LoVo (cell line): ENCODE results near the gene STRN4.
"Not testable (repeated sequence)": the region's sequence is repeated elsewhere in the genome, so short reads cannot be mapped to it uniquely, and the experiment has no call there.

Experiments
- DNase-seq: peaks from one replicate; pipeline ENCODE4 v3.0.0-alpha.2; 2016; ENCODE audit warnings: low spot score

The STRN4 gene, protein sequence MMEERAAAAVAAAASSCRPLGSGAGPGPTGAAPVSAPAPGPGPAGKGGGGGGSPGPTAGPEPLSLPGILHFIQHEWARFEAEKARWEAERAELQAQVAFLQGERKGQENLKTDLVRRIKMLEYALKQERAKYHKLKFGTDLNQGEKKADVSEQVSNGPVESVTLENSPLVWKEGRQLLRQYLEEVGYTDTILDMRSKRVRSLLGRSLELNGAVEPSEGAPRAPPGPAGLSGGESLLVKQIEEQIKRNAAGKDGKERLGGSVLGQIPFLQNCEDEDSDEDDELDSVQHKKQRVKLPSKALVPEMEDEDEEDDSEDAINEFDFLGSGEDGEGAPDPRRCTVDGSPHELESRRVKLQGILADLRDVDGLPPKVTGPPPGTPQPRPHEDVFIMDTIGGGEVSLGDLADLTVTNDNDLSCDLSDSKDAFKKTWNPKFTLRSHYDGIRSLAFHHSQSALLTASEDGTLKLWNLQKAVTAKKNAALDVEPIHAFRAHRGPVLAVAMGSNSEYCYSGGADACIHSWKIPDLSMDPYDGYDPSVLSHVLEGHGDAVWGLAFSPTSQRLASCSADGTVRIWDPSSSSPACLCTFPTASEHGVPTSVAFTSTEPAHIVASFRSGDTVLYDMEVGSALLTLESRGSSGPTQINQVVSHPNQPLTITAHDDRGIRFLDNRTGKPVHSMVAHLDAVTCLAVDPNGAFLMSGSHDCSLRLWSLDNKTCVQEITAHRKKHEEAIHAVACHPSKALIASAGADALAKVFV

DNA sequence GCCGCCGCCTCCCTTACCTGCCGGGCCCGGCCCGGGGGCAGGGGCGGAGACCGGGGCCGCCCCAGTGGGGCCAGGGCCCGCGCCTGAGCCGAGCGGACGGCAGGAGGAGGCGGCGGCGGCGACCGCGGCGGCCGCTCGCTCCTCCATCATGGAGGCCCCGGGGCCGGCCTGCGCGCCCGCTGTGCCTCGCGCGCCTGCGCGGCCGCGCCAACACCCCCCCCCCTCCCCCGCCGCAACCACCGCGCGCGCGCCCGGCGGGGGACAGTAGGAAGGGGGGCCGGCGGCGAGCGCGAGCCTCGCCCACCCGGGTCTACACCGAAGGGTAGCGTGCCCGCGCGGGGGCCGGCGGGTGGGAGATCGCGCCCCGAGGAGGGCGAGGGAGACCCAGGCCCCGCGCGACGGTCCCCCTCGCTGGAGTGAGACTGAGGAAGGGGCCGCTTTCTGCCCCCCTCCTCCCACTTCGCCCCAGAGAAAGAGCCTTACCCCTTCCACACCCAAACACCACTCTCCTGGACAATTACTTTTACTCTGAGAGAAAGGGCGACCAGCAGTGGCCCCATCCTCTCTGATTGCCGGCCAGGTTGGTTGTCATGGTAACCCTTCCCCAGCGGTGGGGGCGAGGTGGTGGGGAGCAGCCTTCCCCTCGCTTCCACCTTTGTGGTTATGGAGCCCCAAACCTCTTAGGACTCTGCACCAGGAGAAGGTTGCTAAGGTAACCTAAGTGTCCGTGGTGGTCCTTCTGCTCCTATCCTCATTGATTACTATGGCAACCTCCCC lies at the start of gene STRN4:
STRN4 (minus strand) TSS at position 170 of the 777 bp plus-strand sequence; CDS start at position 150, 20 bp downstream.
- DNase-seq = peak; percentile 71

DNA sequence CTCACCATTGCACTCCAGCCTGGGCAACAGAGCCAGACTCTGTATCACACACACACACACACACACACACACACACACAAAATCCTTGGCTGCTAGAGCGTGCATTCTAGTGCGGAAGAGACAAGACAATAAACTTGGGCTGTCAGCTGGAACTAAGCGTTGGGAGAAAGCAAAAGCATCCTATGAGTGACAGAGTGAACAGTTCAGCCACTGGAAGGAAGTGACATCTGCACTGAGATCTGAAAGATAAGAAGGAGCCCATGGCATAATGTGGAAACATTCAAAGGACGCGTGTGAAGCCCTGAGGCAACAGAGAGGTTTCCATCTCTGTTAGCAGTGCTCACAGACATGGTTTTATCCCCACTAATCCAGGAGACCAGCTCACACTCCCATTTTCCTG lies 45.7 kb upstream of the STRN4 start:
- DNase-seq = no peak

DNA sequence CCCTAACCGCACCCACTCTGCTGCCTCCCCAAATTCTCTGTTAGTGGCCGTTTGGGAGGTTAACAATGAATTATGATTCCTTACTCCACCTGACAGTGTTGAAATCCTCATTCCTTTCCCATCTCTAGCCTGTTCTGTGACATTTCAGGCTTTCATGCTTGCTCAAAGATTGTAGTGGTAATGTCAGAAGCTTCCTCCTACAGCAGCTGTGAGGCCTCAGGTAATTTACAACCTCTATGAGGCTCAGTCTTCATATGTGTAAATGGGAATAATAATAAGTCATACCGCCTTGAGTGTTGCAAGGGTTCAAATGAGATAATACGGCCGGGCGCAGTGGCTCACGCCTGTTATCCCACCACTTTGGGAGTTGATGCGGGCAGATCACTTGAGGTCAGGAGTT lies 43.1 kb upstream of the STRN4 start:
- no peak for DNase-seq

DNA sequence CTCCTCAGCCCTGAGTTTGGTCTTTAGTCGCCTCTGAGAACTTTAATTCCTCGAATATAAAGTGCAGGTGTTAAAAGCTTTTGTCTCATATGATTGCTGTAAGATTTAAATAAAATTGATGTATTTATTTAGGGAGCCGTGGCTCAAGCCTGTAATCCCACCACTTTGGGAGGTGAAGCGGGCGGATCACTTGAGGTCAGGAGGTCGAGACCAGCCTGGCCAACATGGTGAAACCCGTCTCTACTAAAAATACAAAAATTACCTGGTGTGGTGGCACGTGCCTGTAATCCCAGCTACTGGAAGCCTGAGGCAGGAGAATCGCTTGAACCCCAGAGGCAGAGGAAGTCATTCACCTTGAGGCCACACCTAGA lies 42.7 kb upstream of the STRN4 start:
- no peak for DNase-seq

DNA sequence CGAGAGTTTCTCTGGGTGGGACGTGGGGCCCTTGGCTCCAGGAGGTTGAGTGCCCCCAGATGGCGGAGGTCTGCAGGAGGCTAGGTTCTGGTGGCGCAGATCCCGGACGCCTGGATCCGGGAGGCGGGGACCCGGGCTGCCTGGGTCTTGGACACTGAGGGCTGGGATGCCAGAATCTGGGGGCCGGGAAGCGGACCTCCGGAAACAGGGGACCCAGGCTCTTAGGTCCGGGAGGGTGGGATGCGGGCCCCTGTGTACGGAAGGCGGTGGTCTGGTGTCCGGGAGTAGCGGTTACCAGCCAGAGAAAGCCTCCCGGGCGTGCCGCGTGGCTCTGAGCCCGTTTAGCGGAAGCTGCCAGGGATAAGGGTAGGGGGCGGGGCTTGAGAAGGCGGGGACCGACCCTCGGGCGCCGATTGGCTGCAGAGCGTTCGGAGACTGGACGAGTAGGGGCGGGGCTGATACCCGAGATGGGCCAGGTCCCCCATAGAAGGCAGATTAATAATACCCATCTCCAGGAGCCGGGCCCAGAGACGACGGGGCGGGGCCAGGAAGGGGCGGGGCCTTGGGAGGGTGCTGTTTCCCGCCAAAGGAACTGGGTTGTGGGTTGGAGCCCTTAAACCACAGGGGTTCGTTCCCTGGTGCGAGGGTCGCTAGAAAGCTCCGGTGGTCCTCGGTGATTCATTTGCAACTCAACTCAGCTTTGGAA lies 42.2 kb upstream of the STRN4 start, which contains the start of gene SLC1A5:
SLC1A5 (minus strand) TSS at position 333 of the 706 bp plus-strand sequence. CDS start 629 bp downstream, outside the sequence.
- peak; percentile 95 for DNase-seq

DNA sequence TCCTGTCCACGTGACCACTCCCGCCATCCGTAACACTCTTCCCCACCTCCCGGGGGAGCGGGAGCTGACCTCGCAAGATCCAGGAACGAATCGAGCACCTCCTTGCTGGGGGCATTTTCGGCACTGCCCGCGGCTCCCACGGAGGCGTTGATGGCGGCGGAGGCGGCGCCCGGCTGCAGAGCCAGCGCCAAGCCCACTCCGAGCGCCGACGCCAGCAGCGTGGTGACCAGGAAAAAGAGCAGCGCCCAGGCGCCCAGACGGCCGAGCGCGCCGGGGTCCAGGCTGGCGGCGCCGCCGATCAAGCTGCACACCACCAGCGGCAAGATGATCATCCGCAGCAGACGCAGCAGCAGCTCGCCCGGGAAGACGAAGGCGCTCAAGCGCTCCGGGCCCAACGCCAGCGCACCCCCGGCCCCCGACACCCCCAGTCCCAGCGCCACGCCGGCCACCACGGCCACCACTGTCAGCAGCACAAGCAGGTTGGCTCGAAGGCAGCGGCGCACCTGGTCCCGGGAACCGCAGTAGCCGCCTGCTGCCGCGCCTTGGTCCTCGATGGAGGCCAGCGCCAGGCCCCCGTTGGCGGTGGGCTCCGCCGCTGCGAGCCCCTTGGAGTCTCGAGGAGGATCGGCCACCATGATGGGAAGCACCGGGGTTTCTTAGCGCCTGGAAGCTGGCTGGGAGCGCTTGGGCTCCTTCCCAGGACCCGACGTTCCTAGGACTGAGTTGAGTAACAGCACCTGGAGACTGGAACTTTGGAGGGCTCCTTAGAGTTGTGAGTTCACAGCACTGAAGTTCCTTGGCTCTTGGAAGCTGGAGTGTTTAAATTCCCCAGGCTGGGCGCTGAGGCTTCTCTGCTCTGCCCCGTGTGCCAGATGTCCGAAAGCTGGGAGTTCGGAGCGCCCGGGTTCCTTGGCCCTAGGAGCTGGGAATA lies 41.3 kb upstream of the STRN4 start:
- peak; percentile 45 for DNase-seq

DNA sequence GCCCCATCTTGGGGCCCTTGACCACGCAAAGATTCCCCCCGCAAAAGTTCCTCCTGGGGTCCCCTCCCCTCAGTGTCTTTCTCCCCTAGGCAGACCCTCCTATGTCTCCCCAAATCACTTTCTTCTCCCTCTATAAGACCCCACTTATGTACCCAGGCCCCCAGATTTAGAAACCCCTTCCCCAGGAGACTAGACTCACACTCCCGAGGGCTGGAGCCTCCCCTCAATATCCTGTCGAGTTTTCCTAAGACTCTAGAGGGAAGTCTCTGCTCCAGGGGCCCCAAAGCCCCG lies 40.7 kb upstream of the STRN4 start:
- no peak for DNase-seq

DNA sequence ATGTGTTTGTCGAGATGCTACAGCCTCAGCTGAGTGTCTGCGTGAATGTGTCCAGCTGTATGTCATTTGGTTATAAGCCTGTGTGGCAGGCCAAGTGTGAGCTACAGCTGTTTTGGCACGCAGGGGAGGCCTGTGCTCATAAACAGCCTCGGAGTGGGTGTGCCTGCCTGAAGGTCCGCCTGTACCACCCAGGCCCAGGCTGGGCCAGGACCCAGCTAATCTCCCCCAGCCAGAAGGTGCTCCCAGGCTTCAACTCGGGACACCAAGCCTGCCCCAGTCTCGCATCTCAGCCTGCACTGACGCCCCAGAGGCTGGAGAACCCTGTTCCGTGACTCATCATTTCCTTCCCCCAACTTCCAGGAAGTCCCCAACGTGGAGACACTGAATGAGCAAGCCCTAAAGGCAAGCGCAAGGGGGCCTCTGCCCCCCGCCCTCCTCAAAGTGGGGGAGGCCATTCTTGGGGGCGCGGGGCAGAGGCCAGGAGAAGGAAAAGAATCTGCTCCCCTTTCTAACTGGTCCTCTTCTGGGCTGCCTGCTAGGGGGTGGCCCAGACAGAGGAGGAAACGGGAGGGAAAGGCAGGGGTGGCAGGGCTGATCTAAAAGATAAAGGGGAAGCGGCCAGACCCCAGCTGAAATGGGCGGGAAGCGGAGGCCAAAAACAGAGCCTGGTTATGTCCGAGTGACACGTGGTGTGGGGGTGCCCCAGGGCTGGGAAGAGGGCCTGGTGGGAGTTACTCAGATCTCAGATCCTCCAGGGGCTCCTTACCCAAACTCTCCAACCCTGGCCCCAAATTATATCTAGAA lies 40.2 kb upstream of the STRN4 start:
- peak; percentile 73 for DNase-seq

DNA sequence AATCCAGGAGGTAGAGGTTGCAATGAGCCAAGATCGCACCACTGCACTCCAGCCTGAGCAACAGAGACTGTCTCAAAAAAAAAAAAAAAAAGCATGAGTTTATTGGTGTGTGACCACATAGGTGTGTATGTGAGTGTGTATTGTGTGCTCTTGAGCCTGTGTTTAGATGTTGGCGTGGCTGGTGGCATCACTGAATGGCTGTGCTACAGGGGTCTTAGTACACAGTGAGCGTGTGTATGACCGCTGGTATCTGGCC lies 39.7 kb upstream of the STRN4 start:
- no peak for DNase-seq

DNA sequence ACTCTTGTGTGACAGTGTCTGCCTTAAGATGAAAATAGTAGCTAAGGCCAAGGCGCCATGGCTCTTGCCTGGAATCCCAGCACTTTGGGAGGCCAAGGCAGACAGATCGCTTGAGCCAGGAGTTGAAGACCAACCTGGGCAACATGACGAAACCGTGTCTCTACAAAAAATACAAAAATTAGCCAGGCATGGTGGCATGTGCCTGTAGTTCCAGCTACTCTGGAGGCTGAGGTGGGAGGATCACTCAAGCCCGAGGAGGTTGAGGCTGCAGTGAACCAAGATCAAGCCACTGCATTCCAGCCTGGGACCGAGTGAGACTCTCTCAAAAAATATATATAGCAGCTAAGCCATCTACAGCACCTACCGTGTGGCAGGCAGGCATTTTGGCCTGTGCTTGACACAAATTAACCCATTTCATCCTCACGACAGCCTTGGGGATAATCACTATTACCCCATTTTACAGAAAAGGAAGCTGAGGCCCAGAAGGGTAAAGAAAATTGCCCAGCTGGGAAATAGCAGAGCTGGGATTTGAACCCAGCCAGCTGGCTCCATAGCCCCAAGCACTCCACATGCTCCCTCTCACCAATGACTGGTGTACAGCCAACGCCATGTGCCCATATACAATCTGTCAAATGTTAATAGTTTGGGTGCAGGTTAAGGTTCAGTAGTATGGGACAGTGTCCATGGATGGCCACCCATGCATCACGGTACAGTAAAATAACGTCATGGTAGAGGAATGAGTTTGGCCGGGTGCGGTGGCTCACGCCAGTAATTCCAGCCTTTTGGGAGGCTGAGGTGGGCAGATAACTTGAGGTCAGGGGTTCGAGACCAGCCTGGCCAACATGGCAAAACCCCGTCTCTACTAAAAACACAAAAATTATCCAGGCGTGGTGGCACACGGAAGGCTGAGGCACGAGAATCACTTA lies 39.1 kb upstream of the STRN4 start:
- no peak for DNase-seq

DNA sequence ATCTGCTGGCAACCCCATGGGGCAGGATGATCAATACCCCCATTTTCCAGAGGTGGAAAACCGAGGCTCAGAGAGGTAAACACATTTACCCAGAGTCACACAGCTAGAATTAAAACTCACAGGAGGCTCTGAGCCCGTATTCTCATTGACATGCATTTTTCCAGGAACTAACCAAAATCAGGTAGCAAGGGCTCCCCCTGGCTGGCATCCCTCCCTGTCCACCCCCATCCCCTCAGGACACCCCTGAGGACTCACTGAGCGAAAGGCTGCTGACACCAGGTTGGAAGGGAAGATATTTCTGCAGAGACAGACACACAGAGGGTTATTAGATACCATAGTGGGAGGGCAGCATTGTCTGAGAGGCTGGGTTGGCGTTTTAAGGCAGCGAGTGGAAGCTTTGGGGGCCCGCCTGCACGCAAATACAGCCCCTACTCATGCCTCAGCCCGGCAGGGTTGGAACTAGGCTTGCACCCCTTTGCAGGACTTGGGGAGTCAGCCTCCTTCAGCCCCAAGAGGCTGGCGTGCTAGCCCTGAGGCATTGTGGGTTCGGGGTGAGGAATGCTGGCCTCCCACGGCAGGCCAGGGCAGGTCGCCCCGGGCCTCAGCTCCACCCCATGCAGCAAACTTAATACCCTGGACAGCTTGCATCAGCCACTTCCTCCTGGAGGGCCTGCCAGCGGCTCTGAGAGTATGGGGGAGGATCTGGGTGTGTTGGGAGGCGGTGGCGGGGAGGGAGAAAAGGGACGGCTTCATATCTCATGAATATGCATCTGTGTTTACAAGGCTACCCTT lies 38.2 kb upstream of the STRN4 start:
- DNase-seq = peak; percentile 92

DNA sequence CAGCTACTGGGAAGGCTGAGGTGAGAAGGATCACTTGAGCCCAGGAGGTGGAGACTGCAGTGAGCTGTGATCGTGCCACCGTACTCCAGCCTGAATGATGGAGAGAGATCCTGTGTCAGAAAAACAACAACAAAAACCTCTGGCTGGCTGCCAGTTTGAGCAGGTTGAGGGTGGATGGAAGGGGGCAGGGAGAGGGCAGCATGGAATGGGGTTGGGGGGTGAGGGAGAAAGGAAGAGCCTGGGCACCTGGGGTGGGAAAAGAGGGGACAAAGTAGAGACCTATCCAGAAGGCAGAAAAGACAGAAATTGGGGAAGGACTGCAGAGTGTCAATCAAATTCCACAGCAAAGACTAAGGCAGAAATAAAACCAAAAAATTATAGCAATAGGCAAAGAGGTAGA lies 37.4 kb upstream of the STRN4 start:
- no peak for DNase-seq

DNA sequence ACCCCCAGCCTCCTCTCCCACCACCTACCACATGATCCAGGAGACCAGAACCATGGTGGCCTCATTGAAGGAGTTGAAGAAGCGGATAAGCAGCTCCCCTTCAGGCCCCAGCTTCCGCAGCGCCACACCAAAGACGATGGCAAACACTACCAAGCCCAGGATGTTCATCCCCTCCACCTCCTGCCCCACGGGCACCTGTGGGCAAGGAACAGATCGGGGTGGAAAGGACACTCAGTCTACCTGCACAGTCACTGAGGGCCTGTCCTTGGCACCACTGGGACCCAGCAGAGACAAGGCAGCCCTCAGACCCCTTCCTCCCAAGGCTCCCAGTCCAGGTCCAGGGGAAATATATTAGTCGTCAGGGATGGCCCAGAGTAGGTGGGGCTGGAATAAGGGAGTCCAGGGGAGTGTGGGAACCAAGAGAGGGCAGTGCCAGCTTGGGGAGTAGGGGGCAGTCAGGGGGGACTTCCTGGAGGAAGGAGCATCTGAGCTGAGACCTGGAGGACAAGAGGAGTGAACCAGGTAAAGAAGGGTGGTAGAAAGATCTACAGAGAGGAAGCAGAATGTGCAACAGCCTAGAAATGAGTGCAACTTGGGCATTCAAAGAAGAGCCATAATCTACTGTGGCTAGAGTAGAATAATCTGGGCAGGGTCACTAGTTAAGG lies 36.2 kb upstream of the STRN4 start:
- no peak for DNase-seq

DNA sequence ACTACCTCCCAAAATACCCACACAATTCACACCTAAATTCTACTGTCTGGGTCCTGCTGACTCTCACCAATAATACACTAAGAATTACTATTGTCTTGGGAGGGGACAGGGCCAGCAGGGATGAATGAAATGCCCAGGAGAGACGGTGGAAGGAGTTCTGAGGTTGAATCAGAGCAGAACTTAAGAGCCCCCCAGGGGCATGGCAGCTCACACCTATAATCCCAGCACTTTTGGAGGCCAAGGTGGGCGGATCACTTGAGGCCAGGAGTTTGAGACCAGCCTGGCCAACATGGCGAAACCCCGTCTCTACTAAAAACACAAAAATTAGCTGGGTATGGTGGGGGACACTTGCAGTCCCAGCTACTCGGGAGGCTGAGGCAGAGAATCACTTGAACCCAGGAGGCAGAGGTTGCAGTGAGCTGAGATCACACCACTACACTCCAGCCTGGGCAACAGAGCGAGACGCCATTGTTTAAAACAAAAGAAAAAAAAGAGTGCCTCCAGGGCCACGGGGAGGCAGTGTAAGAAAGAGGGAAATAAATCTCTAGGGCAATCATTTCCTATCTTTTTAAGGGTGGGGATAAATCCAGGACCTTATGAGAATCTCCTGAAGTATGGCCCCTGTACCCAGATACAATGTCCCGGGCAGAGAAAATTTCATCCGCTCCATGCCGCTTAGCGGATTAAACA lies 31.9 kb upstream of the STRN4 start:
- not testable (repeated sequence) for DNase-seq

DNA sequence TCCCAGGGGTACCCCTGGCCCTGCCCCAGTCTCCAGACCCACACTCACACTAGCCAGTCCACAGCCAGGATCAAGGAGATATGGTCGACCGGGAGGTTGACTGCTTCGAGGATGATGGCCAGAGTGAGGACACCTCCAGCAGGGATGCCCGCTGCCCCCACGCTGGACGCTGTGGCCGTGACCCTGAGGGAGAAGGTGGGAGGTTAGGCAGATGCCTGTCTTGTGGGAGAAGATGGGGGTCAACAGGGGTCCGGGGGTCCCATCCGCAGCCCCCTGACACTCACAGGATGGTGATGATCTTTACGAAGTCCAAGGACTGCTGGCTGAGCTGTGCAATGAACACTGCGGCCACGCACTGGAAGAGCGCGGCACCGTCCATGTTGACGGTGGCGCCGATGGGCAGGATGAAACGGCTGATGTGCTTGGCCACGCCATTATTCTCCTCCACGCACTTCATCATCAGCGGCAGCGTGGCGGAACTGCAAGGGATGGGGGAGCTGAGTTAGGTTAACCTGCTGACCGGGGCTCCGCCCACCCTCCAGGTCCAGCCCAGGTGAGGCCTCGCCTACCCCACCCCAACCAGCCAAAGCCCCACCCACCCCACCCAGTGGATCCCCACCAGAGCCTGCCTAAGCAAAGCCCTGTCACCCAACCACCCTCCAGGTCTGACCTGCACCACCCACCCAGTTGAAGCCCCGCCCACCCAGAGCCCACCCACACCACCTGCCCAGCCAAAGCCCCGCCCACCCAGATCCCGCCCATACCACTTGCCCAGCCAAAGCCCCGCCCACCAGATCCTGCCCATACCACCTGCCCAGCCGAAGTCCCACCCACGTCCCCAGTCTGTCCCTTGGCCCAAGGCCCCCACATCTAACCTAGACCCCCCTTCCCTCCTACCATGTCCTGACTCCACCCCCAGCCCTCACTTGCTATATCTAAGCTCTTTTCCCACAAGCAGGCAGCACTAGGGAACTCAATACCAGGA lies 31.0 kb upstream of the STRN4 start:
- DNase-seq = no peak

DNA sequence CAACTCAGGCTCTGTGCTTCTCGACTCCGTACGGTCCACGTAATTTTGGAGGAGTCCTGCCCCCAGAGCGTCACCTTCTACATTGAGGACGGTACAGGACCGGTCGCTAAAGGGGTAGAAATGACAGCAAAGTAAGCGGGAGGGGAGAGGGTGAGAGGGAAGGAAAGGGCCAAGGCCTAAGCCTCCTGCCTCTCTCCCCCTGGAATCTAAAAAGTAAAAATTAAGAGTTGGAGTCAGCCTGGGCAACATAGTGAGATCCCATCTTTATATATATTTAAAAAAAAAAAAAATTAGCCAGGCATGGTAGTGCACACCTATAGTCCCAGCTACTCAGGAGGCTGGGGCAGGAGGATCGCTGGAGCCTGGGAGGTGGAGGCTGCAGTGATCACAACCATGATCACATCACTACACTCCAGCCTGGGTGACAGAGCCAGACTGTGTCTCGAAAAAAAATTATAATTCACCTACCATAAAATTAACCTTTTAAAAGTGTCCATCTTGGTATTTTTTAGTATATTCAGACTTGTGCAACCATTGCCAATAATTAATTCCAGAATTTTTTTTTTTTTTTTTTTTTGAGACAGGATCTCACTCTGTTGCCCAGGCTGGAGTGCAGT lies 29.5 kb upstream of the STRN4 start:
- DNase-seq = no peak
